ENCODE measurements around the gene ZNF182.
"Not testable (repeated sequence)": the region's sequence is repeated elsewhere in the genome, so short reads cannot be mapped to it uniquely, and the experiment has no call there.

ZNF182 gene

DNA sequence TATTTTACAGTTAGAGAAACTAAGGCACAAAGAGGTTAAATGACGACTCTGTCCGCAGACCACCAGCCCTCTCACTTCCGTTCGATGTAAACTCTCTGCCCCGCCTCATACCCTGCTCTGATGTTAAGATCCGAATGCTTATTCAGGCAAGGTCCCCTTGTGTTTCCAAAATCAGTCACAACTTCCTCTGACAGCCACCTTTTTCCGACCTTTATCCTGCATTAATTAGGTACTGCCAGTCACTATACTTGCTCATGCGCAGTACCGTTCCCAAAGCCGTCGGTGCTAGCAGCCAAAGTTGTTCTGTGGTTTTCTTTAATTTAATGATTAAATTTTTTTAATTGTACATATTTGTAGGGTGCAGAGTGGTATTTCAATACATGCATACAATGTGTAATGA, 16.7 kb upstream of the ZNF182 start:
- H3K36me3 Mint-ChIP-seq (ENCODE audit: insufficient read depth); H3K9me3 Mint-ChIP-seq; DNase-seq; H3K4me1 Mint-ChIP-seq (ENCODE audit: low read depth in 2 of 2); H3K27me3 Mint-ChIP-seq: not testable (repeated sequence)
- peak overlapping the region; percentile 95 to 97 for H3K4me3 Mint-ChIP-seq
- ATAC-seq (replicated peaks), result peak; percentile 18
- peak overlapping the region; percentile 96 to 98 for H3K27ac Mint-ChIP-seq

DNA sequence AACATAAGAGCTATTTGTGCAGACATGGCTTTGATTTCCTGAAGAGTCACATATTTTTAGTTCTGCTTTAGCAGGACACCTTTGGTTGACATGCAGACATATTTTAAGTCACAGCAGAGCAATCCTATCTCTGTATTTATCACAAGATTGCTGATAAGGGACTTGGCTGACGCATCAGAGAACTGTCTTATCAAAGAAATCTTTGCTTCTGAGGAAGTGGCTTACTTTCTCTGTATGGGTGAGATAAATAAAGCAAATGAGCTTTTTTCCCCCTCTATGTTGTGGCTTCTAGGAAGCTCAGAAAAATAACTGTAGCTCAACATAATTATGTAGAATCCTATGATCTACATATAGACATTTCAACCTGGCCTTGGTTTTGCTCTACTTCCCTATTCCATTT, 16.1 kb upstream of the ZNF182 start:
- peak; percentile 63 for ATAC-seq (replicated peaks)
- not testable (repeated sequence) for H3K4me1 Mint-ChIP-seq (ENCODE audit: low read depth in 2 of 2); H3K9me3 Mint-ChIP-seq; H3K4me3 Mint-ChIP-seq; H3K27me3 Mint-ChIP-seq; DNase-seq; H3K36me3 Mint-ChIP-seq (ENCODE audit: insufficient read depth); H3K27ac Mint-ChIP-seq

DNA sequence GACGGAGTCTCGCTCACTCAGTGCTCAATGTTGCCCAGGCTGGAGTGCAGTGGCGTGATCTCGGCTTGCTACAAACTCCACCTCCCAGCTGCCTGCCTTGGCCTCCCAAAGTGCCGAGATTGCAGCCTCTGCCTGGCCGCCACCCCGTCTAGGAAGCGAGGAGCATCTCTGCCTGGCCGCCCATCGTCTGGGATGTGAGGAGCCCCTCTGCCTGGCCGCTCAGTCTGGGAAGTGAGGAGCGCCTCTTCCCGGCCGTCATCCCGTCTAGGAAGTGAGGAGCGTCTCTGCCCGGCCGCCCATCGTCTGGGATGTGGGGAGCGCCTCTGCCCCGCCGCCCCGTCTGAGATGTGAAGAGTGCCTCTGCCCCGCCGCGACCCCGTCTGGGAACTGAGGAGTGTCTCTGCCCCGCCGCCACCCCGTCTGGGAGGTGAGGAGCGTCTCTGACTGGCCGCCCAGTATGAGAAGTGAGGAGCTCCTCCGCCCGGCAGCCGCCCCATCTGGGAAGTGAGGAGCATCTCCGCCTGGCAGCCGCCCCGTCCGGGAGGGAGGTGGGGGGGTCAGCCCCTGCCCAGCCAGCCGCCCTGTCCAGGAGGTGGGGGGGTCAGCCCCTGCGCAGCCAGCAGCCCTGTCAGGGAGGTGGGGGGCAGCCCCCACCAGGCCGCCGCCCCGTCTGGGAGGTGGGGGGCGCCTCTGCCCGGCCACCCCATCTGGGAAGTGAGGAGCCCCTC, 13.0 kb upstream of the ZNF182 start:
- H3K9me3 Mint-ChIP-seq; ATAC-seq (replicated peaks): not testable (repeated sequence)

DNA sequence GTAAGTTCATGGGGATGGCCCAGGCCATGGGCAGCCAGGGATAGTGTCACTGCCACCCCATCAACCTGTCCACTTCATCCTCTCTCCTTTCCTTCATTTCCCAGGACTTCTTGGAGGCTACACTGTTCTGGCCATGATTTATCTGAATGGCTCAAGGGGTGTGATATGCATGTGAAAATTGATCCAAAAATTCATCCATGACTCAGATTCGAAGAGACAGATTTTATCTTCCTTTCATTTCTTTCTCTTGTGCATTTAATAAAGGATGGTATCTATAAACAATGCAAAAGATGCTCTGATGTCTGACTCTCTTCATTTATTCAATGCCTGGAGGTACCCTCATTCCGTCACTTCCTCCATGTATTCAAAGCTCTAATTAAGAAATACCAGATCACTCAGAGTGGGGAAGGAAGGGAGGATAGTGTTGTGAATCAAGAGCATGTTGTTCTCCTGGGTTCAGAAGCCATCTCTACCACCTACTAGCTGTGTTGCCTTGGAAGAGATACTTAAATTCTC, 5.7 kb upstream of the ZNF182 start:
- DNase-seq; H3K27me3 Mint-ChIP-seq; ATAC-seq (replicated peaks); H3K27ac Mint-ChIP-seq; H3K4me1 Mint-ChIP-seq (ENCODE audit: low read depth in 2 of 2); H3K4me3 Mint-ChIP-seq; H3K36me3 Mint-ChIP-seq (ENCODE audit: insufficient read depth); H3K9me3 Mint-ChIP-seq: not testable (repeated sequence)

More for the DNA sequence above, 13.0 kb upstream of the ZNF182 start:
- DNase-seq; H3K27me3 Mint-ChIP-seq; H3K27ac Mint-ChIP-seq; H3K4me1 Mint-ChIP-seq (ENCODE audit: low read depth in 2 of 2); H3K4me3 Mint-ChIP-seq; H3K36me3 Mint-ChIP-seq (ENCODE audit: insufficient read depth): not testable (repeated sequence)

DNA sequence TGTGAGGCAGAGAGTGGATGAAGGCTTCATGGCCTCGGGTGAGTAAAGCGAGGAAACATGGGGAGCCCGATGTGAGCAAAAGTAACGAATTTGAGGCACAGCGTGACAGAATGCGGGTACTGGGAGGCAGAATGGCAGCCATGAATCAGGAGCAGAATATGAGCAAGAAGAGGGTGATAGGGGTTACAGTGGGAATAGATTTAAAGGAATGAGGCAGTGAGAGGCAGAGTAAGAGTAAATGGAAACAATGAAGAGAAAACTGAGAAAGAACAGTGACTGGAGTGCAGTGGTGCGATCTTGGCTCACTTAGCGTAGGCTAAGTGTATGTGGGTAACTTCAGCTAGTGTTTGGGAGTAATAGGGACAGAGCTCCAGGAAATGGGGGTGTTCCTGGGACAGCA, 2.9 kb upstream of the ZNF182 start, which contains the start of gene SPACA5:
TSS of gene SPACA5 (plus strand) at position 301 of the 400 bp plus-strand sequence. CDS start 815 bp downstream, outside the sequence.
- H3K36me3 Mint-ChIP-seq (ENCODE audit: insufficient read depth); H3K27ac Mint-ChIP-seq; DNase-seq; ATAC-seq (replicated peaks); H3K4me3 Mint-ChIP-seq; H3K9me3 Mint-ChIP-seq; H3K27me3 Mint-ChIP-seq: not testable (repeated sequence)
- H3K4me1 Mint-ChIP-seq (ENCODE audit: low read depth in 2 of 2), result peaks cover 7 to 13% of the 10 kb centered on the region in 2 donors

DNA sequence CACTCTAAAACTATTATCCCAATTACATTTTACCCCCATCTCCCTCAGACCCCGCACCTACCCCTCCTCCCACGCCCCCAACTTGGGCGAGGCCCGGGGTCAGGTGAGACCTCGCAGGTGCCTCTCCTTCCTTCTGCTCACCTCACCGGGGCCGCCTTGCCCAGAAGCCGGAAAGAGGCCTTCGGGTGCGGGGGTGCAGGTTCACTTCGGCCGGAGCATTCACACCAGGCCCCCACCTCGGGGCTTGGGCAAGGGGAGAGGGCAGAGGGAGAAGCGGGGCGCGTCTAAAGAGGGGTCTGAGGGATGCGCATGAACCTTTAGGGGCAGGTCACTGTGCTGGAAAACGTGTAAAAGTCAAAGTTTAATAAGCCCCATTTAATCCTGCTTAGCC, 427 bp downstream of the ZNF182 start:
- H3K27ac Mint-ChIP-seq, result peak overlapping the region; percentile 96 to 98

DNA sequence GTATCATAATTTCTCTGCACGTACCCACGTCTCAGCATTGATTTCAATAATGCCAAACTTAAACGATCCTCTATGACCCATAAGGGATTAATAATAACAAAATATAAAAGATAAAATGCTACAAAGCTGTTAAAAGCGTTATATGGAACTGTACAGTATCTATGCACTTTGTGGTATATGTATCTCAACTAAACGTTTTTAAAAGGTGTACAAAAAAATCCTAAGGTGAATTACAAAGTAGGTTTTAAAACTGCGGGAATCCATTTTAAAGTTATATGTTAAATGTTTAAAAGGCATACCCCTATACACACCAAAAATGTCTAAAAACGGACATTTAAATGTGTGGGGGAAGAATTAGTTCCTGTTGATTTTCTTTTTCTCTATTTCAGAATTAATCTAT, 860 bp downstream of the ZNF182 start:
- peaks cover 9% of the 10 kb centered on the region for H3K36me3 Mint-ChIP-seq (ENCODE audit: insufficient read depth)
- peak overlapping the region; percentile 91 to 98 for H3K4me3 Mint-ChIP-seq
- peaks cover 7 to 18% of the 10 kb centered on the region in 2 donors for H3K4me1 Mint-ChIP-seq (ENCODE audit: low read depth in 2 of 2)
- H3K27me3 Mint-ChIP-seq, result no peaks in the 10 kb centered on the region
- no peaks in the 10 kb centered on the region for H3K9me3 Mint-ChIP-seq
- ATAC-seq (replicated peaks) (no peak), DNase-seq (no peak)
- peak overlapping the region; percentile 96 to 98 for H3K27ac Mint-ChIP-seq

More for the DNA sequence above, 427 bp downstream of the ZNF182 start:
- H3K4me3 Mint-ChIP-seq, result peak overlapping the region; percentile 91 to 98
- peaks cover 8% of the 10 kb centered on the region for H3K36me3 Mint-ChIP-seq (ENCODE audit: insufficient read depth)
- H3K27me3 Mint-ChIP-seq, result no peaks in the 10 kb centered on the region
- H3K4me1 Mint-ChIP-seq (ENCODE audit: low read depth in 2 of 2), result peaks cover 7 to 18% of the 10 kb centered on the region in 2 donors
- ATAC-seq (replicated peaks), result peak; percentile 5
- no peak for DNase-seq
- no peaks in the 10 kb centered on the region for H3K9me3 Mint-ChIP-seq

DNA sequence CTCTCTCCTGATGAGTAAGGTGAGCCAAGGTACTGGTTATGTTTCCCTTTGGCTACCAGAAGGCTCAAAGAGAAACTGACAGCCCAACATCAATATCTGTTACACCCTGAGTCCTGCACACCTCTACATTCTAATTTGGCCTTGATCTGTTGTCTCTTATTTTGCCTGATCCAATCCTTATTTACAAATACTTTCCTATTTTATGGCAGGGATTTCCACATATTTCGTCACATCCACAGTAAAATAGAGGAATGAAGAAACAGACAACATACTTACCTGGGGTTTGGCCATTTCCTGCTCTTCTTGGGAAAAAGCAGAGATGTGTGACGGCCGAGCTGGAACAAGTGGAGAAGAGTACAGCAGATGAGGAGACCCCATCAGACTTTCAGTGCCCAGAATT, 1.5 kb downstream of the ZNF182 start:
- ATAC-seq (replicated peaks) (no peak), DNase-seq (no peak)
- Mint-ChIP-seq H3K4me3 (no peak overlapping the region), H3K9me3 (no peaks in the 10 kb centered on the region), H3K27me3 (no peaks in the 10 kb centered on the region), H3K27ac (peak overlapping the region; percentile 29 to 72), H3K36me3 (ENCODE audit: insufficient read depth) (peaks cover 13% of the 10 kb centered on the region), H3K4me1 (ENCODE audit: low read depth in 2 of 2) (peaks cover 7 to 18% of the 10 kb centered on the region in 2 donors)

DNA sequence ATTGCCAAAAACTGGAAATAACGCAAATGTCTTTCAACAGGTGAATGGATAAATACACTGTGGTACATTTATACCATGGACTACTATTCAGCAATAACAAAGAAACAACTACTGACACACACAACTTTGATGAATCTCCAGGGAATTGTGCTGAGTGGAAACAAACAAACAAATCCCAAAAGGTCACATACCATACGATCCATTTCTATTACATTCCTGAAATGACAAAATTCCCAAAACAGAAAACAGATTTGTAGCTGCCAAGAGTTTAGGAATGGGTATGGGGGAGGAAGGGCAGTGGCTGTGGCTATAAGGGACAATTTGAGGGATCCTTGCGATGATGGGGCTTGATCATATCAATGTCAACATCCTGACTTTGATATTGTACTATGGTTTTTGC, 2.5 kb downstream of the ZNF182 start:
- Mint-ChIP-seq H3K36me3 (ENCODE audit: insufficient read depth) (peaks cover 18% of the 10 kb centered on the region), H3K4me1 (ENCODE audit: low read depth in 2 of 2) (peaks cover 7 to 18% of the 10 kb centered on the region in 2 donors), H3K27ac (peak overlapping the region in 1 of 2 donors; percentile 58), H3K27me3 (no peaks in the 10 kb centered on the region), H3K9me3 (no peaks in the 10 kb centered on the region), H3K4me3 (no peak overlapping the region)
- ATAC-seq (replicated peaks), result no peak
- DNase-seq, result no peak

DNA sequence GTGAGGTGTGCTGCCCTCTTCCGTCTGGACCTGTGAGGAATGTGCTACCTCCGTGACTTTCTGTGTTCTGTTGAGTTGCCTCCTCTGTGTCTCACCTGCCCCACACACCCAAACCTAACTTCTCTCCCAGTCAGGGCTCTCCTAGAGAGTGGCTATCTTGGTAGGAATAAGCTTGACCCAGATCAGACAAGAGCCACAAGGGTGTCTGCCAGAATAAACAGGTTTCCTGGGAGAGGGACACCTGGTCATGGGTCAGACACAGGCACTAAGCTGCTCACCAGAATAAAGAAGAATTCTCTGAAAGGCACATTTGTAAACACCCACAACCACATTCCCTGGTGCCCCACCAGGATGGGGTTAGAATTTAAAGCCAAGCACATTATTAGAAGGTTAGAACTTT, 11.1 kb downstream of the ZNF182 start:
- Mint-ChIP-seq H3K4me3 (no peak overlapping the region), H3K36me3 (ENCODE audit: insufficient read depth) (peaks cover 21% of the 10 kb centered on the region), H3K4me1 (ENCODE audit: low read depth in 2 of 2) (peaks cover 14 to 25% of the 10 kb centered on the region in 2 donors), H3K27me3 (no peaks in the 10 kb centered on the region), H3K27ac (peak overlapping the region in 1 of 2 donors; percentile 82), H3K9me3 (no peaks in the 10 kb centered on the region)
- DNase-seq (no peak), ATAC-seq (replicated peaks) (no peak)

DNA sequence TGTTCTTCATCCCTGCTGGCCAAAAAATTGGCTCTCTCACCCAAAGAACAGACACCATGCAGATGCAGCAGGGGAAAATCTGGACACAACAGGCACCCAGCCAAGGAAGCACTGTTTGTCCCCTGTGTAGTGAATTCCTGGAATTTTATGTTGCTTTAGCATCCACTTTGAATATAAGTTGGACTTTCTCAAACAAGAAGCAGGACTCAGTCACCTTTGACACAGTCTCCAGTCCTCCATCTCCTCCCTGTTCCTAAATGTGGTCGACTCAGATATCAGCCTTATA, 11.8 kb downstream of the ZNF182 start:
- Mint-ChIP-seq H3K9me3 (no peaks in the 10 kb centered on the region), H3K4me3 (no peak overlapping the region), H3K27me3 (no peaks in the 10 kb centered on the region), H3K27ac (peak overlapping the region; percentile 68 to 82), H3K36me3 (ENCODE audit: insufficient read depth) (peaks cover 15% of the 10 kb centered on the region), H3K4me1 (ENCODE audit: low read depth in 2 of 2) (peaks cover 14 to 25% of the 10 kb centered on the region in 2 donors)
- DNase-seq (no peak), ATAC-seq (replicated peaks) (no peak)

DNA sequence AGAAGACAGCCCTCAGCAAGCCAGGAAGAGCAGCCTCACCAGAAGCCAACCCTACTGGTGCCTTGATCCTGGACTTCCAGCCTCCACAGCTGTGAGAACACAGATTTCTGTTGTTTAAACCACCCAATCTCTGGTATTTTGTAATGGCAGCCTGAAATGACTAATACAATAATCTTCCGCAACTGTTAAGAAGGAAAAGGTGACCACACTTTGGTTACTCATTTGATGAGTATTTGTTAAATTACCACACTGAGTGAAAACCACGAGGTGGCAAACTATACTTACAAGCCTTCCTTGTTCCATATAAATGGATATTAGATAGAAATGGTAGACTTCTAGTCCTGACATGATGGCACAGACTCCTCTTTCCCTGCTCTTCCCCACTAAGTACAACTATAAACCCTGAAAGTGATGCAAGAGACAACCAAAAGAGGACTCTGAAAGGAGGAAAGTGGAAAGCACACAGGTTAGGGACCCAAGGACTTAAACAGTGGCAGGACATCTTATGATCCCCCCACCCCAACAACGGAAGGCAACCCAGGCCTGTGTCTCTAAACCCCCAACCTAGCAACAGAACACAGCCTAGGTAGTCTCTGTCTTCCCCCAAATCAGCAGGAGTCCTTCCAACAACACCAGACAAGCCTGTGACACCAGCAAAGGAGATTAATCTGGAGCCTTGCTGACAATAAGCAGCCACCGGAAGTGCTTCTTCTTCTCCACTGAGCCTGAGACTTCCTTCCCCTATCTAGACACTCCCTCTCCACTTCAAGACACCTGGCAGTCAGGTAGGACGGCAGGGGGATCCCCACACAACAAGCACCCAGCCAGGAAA, 12.3 kb downstream of the ZNF182 start:
- H3K4me3 Mint-ChIP-seq, result no peak overlapping the region
- peaks cover 14 to 25% of the 10 kb centered on the region in 2 donors for H3K4me1 Mint-ChIP-seq (ENCODE audit: low read depth in 2 of 2)
- H3K27me3 Mint-ChIP-seq, result no peaks in the 10 kb centered on the region
- DNase-seq (no peak), ATAC-seq (replicated peaks) (no peak)
- H3K36me3 Mint-ChIP-seq (ENCODE audit: insufficient read depth), result peaks cover 15% of the 10 kb centered on the region
- no peaks in the 10 kb centered on the region for H3K9me3 Mint-ChIP-seq
- peak overlapping the region; percentile 68 to 82 for H3K27ac Mint-ChIP-seq

DNA sequence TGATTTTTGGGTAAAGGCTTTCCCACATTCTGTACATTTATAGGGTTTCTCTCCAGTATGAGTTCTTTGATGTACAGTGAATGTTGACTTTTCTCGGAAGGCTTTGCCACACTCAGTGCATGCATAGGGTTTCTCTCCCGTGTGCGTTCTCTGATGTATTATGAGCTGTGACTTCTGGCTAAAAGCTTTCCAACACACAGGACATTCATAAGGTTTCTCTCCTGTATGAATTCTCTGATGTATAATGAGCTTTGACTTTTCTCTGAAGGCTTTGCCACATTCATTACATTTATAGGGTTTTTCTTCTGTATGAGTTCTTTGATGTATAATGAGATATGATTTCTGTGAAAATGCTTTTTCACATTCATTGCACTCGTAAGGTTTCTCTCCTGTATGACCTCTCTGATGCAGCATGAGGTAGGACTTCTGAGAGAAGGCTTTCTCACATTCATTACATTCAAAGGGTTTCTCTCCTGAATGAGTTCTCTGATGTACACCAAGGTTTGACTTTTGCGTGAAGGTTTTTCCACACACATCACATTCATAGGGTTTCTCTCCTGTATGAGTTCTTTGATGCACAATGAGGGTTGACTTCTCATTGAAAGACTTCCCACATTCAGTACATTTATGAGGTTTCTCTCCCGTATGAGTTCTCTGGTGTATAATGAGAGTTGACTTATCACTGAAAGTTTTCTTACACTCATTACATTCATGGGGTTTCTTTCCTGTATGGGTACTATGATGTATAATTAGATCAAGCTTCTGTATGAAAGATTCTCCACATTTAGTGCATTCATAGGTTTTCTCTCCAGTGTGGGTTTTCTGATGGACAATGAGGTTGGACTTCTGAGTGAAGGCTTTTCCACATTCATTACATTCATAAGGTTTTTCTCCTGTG, 27.3 kb downstream of the ZNF182 start:
- Mint-ChIP-seq H3K4me3 (no peak overlapping the region), H3K27me3 (no peaks in the 10 kb centered on the region), H3K36me3 (ENCODE audit: insufficient read depth) (peaks cover 32% of the 10 kb centered on the region), H3K9me3 (peaks cover 9 to 21% of the 10 kb centered on the region in 2 donors), H3K4me1 (ENCODE audit: low read depth in 2 of 2) (no peaks in the 10 kb centered on the region), H3K27ac (no peak overlapping the region)
- DNase-seq, result no peak
- no peak for ATAC-seq (replicated peaks)
